K562 (cell line): ENCODE data around the gene MYO1D.

Source experiments
- CHD2 ChIP-seq: IDR thresholded peaks from 2 replicates; pipeline ENCODE4 v1.6.1; 2011; ENCODE audit warnings: low read depth, low read length
- ERF ChIP-seq: fragments of 450-650 bp; formaldehyde crosslinking; IDR thresholded peaks from 2 replicates; pipeline ENCODE4 v1.4.0; 2020; ENCODE audit warnings: mild to moderate bottlenecking, mixed read lengths
- IRF2 ChIP-seq: sonication (generic); formaldehyde crosslinking; IDR thresholded peaks from 2 replicates; pipeline ENCODE4 v1.8.1; 2022; ENCODE audit warnings: mild to moderate bottlenecking, missing genetic modification reagents
- THRAP3 ChIP-seq: fragments of 450-650 bp; IDR thresholded peaks from 2 replicates; pipeline ENCODE4 v1.6.1; 2016; ENCODE audit warnings: mild to moderate bottlenecking, inconsistent platforms, borderline replicate concordance
- ZNF324 ChIP-seq: fragments of 250-450 bp; sonication (Bioruptor Pico); IDR thresholded peaks from 2 replicates; pipeline ENCODE4 v1.4.0; 2020; ENCODE audit warnings: mild to moderate bottlenecking
- ZNF830 ChIP-seq: fragments of 250-450 bp; sonication (Bioruptor Pico); IDR thresholded peaks from 2 replicates; pipeline ENCODE4 v1.5.0; 2021; ENCODE audit warnings: mild to moderate bottlenecking
- TF ChIP-seq, protein P1 (sequence below): sonication (generic); formaldehyde crosslinking; IDR thresholded peaks from 2 replicates; pipeline ENCODE4 v1.8.1; 2023; ENCODE audit warnings: mild to moderate bottlenecking, missing genetic modification reagents, moderate library complexity

DNA sequence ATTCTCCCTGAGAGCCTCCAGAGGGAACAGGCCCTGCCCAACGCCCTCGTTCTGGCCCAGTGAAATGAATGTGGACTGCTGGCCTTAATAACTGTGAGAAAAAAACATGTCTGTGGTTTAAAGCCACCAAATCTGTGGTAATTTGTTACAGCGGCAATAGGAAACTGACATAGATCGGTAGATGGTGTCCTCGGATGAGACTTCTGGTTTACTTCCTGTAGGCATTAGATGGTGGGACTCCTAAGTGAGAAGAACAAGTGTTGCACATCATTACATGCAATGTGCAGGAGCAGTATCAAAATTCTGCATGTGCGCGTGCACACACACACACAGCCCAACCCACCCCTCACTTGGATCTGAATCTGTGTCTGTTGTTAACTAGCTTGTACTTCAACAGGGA lies 348.1 kb downstream of the MYO1D start:
- TF ChIP-seq ERF (CRISPR knock-in tag) = no peak
- no peak for TF ChIP-seq CHD2
- TF ChIP-seq ZNF830 = no peak
- TF ChIP-seq, protein P1, sequence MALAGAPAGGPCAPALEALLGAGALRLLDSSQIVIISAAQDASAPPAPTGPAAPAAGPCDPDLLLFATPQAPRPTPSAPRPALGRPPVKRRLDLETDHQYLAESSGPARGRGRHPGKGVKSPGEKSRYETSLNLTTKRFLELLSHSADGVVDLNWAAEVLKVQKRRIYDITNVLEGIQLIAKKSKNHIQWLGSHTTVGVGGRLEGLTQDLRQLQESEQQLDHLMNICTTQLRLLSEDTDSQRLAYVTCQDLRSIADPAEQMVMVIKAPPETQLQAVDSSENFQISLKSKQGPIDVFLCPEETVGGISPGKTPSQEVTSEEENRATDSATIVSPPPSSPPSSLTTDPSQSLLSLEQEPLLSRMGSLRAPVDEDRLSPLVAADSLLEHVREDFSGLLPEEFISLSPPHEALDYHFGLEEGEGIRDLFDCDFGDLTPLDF (CRISPR knock-in tag) = no peak
- TF ChIP-seq ZNF324 (CRISPR knock-in tag) = no peak
- TF ChIP-seq IRF2 = no peak
- no peak for TF ChIP-seq THRAP3
